ENCODE data around the gene STK35.

DNA sequence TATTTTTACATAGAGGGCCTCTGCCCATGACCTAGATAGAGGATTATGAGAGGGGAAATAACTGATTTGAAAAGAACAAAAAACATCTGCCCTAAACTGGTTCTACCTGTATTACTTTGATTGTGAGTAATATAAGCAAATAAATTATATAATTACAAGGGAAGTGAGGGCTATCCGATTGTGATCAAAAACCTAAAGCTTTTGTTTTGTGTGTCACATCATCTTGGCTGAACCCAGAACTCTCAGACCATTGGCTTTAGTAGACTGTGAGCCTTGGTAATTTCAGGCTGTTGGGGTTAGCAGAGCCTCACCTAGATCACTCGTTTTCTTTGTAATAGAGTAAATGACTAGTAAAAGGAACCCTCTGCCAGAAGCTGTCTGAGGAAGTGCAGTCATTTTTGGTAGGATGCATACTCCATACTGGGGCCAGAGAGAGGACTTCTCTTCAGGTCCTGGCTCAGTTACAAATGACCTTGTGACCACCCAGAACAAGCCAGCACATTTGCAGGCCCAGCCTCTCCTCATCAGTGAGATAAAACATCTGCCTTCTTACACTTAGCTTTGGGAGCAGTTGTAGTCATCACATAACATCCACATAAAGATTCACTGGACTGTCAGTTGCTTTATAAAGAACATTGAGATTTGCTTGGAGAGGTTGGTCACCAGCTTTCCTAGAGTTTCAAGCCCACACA, 13.5 kb downstream of the STK35 start:
- TF ChIP-seq, protein P1, sequence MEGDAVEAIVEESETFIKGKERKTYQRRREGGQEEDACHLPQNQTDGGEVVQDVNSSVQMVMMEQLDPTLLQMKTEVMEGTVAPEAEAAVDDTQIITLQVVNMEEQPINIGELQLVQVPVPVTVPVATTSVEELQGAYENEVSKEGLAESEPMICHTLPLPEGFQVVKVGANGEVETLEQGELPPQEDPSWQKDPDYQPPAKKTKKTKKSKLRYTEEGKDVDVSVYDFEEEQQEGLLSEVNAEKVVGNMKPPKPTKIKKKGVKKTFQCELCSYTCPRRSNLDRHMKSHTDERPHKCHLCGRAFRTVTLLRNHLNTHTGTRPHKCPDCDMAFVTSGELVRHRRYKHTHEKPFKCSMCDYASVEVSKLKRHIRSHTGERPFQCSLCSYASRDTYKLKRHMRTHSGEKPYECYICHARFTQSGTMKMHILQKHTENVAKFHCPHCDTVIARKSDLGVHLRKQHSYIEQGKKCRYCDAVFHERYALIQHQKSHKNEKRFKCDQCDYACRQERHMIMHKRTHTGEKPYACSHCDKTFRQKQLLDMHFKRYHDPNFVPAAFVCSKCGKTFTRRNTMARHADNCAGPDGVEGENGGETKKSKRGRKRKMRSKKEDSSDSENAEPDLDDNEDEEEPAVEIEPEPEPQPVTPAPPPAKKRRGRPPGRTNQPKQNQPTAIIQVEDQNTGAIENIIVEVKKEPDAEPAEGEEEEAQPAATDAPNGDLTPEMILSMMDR (IDR thresholded peaks at IDR 0.05; ENCODE audit: control extremely low read depth in 1 of 3, insufficient read depth in 1 of 3, low read depth in 1 of 3, low read length in 3 of 3): no peak
- no peak for TF ChIP-seq CTBP2 (IDR thresholded peaks at IDR 0.05; ENCODE audit: borderline replicate concordance, insufficient read depth, insufficient read length, low read length)
- no peak for TF ChIP-seq YY1 (IDR thresholded peaks at IDR 0.05; ENCODE audit: low read depth, low read length)
- TF ChIP-seq RXRA (IDR thresholded peaks at IDR 0.05; ENCODE audit: insufficient read depth, low read depth, low read length): no peak
- TF ChIP-seq, protein P2, sequence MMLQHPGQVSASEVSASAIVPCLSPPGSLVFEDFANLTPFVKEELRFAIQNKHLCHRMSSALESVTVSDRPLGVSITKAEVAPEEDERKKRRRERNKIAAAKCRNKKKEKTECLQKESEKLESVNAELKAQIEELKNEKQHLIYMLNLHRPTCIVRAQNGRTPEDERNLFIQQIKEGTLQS (IDR thresholded peaks at IDR 0.05; ENCODE audit: insufficient read depth, low read depth, low read length): no peak
- TF ChIP-seq, protein P3, sequence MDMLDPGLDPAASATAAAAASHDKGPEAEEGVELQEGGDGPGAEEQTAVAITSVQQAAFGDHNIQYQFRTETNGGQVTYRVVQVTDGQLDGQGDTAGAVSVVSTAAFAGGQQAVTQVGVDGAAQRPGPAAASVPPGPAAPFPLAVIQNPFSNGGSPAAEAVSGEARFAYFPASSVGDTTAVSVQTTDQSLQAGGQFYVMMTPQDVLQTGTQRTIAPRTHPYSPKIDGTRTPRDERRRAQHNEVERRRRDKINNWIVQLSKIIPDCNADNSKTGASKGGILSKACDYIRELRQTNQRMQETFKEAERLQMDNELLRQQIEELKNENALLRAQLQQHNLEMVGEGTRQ (IDR thresholded peaks at IDR 0.05; ENCODE audit: low read length): no peak
- no peak for TF ChIP-seq POLR2AphosphoS5 (IDR thresholded peaks at IDR 0.05; ENCODE audit: low read depth, low read length)
- TF ChIP-seq TCF12 (IDR thresholded peaks at IDR 0.05; ENCODE audit: low read depth, low read length): no peak
- TF ChIP-seq EGR1 (IDR thresholded peaks at IDR 0.05; ENCODE audit: borderline replicate concordance, low read depth, low read length): no peak
- no peak for TF ChIP-seq CREB1 (IDR thresholded peaks at IDR 0.05)
